ENCODE data around the gene SVOP.

Gene SVOP

DNA sequence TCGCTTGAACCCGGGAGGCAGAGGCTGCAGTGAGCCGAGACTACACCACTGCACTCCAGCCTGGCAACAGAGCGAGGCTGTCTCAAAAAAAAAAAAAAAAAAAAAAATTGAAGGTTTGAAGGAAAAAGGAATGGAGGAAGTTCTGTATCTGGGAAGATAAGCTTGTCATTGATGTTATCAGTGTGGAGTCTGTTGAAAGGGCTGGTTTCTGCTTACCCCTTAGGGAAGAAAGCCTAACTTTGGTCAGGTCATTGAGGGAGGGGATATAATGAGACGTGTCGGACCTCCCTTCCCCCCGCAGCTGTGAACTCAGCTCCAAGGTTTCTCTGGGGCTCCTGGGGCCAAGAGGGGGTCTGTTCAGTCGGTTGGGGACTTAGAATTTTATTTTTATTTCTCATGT is 124.5 kb downstream of the SVOP start:
- Histone ChIP-seq H3K4me1 (ENCODE audit: control insufficient read depth in 2 of 2, insufficient read depth in 1 of 2, low read depth in 1 of 2, low read length in 2 of 2) (peaks cover 0 to 4% of the 10 kb centered on the region in 2 donors), H3K23ac (ENCODE audit: low read depth, low read length, poor library complexity) (no peak overlapping the region), H3K9ac (ENCODE audit: low read depth, low read length, poor library complexity) (no peak overlapping the region), H3K9me3 (replicated peaks in 1 of 2; ENCODE audit: control insufficient read depth in 2 of 2, insufficient read depth in 1 of 2, low read depth in 1 of 2, low read length in 2 of 2) (peaks cover 0 to 9% of the 10 kb centered on the region in 2 donors), H3K14ac (ENCODE audit: low read length) (no peak overlapping the region), H2BK5ac (ENCODE audit: low read length) (no peak overlapping the region), H2BK120ac (ENCODE audit: low read depth, low read length) (no peak overlapping the region), H2BK12ac (ENCODE audit: low read length) (no peak overlapping the region), H2AFZ (ENCODE audit: low read length) (no peak overlapping the region), H3K36me3 (replicated peaks in 1 of 2; ENCODE audit: control insufficient read depth in 2 of 2, insufficient read depth in 2 of 2, low read length in 2 of 2) (no peaks in the 10 kb centered on the region), H4K8ac (ENCODE audit: low read depth, low read length) (no peak overlapping the region), H3K4ac (ENCODE audit: low read length) (no peak overlapping the region), H2AK5ac (ENCODE audit: low read depth, low read length) (no peak overlapping the region), H3K79me1 (ENCODE audit: low read depth, low read length) (peaks cover 3% of the 10 kb centered on the region), H3K4me3 (ENCODE audit: low read length in 2 of 2) (no peak overlapping the region), H3K27ac (replicated peaks; ENCODE audit: low read length) (no peak overlapping the region), H3K4me2 (ENCODE audit: insufficient read depth, low read length, poor library complexity, severe bottlenecking) (no peak overlapping the region), H2BK15ac (ENCODE audit: low read length) (no peak overlapping the region), H3K27me3 (ENCODE audit: control insufficient read depth in 3 of 3, insufficient read depth in 3 of 3, low read depth in 1 of 3, low read length in 3 of 3) (peaks cover 0 to 3% (median 3%) of the 10 kb centered on the region in 3 experiments), H3K18ac (ENCODE audit: low read length) (no peak overlapping the region), H4K91ac (ENCODE audit: low read depth, low read length, poor library complexity) (no peak overlapping the region)
- WGBS, 2 donors (ENCODE audit: extremely low coverage in 2 of 2, insufficient read length in 2 of 2, insufficient replicate concordance in 1 of 2): no CpG with 5 or more reads among the region's 8 CpGs
- DNase-seq (ENCODE audit: low spot score): no peak

GRCh38 chr12:108895220-108895802 is 125.6 kb downstream of the SVOP start:
- Histone ChIP-seq H3K79me1 (ENCODE audit: low read depth, low read length) (peaks cover 3% of the 10 kb centered on the region), H3K14ac (ENCODE audit: low read length) (peak overlapping the region; percentile 87), H2AK5ac (ENCODE audit: low read depth, low read length) (no peak overlapping the region), H3K27me3 (ENCODE audit: control insufficient read depth in 3 of 3, insufficient read depth in 3 of 3, low read depth in 1 of 3, low read length in 3 of 3) (peaks cover 0 to 3% (median 0%) of the 10 kb centered on the region in 3 experiments), H3K23ac (ENCODE audit: low read depth, low read length, poor library complexity) (peak overlapping the region; percentile 21), H3K4me1 (ENCODE audit: control insufficient read depth in 2 of 2, insufficient read depth in 1 of 2, low read depth in 1 of 2, low read length in 2 of 2) (peaks cover 0 to 4% of the 10 kb centered on the region in 2 donors), H3K4ac (ENCODE audit: low read length) (peak overlapping the region; percentile 4), H2BK5ac (ENCODE audit: low read length) (no peak overlapping the region), H3K36me3 (replicated peaks in 1 of 2; ENCODE audit: control insufficient read depth in 2 of 2, insufficient read depth in 2 of 2, low read length in 2 of 2) (no peaks in the 10 kb centered on the region), H3K18ac (ENCODE audit: low read length) (peak overlapping the region; percentile 16), H2BK15ac (ENCODE audit: low read length) (no peak overlapping the region), H2BK120ac (ENCODE audit: low read depth, low read length) (no peak overlapping the region), H3K27ac (replicated peaks; ENCODE audit: low read length) (no peak overlapping the region), H3K4me2 (ENCODE audit: insufficient read depth, low read length, poor library complexity, severe bottlenecking) (no peak overlapping the region), H4K91ac (ENCODE audit: low read depth, low read length, poor library complexity) (no peak overlapping the region), H3K4me3 (ENCODE audit: low read length in 2 of 2) (peak overlapping the region in 1 of 2 donors; percentile 71), H3K9ac (ENCODE audit: low read depth, low read length, poor library complexity) (peak overlapping the region; percentile 79), H2BK12ac (ENCODE audit: low read length) (peak overlapping the region; percentile 35), H3K9me3 (replicated peaks in 1 of 2; ENCODE audit: control insufficient read depth in 2 of 2, insufficient read depth in 1 of 2, low read depth in 1 of 2, low read length in 2 of 2) (peaks cover 0 to 9% of the 10 kb centered on the region in 2 donors), H4K8ac (ENCODE audit: low read depth, low read length) (peak overlapping the region; percentile 57), H2AFZ (ENCODE audit: low read length) (no peak overlapping the region)
- 100% methylated on average over 2 of the region's 5 CpGs; no CpG with 5 or more reads in 1 of the 2 donors for WGBS, 2 donors (ENCODE audit: extremely low coverage in 2 of 2, insufficient read length in 2 of 2, insufficient replicate concordance in 1 of 2)
- DNase-seq (ENCODE audit: low spot score): no peak

DNA sequence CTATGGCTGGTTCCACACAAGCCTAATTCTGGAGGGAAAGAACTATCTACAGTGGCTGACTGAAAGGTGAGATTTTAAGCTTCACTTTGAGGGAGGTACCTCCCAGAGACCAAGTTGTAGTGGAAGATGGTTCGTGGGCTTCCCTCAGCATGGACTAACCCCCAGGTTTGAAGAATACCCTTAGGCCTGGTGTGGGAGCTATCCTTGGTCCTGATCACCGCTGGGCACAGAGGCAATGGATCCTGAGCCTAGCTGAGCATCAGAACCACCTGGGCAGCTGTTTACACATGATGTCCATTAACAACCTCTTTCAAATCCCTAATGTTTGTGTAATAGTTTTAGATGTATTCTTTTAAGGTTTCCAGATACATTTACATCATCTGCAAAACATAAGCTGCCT is 130.7 kb downstream of the SVOP start:
- no peak overlapping the region for H2BK12ac ChIP-seq (ENCODE audit: low read length)
- DNase-seq (ENCODE audit: low spot score): no peak
- no peak overlapping the region for H2AK5ac ChIP-seq (ENCODE audit: low read depth, low read length)
- H2BK15ac ChIP-seq (ENCODE audit: low read length): no peak overlapping the region
- no peak overlapping the region for H3K4me3 ChIP-seq (ENCODE audit: low read length in 2 of 2)
- H2AFZ ChIP-seq (ENCODE audit: low read length): no peak overlapping the region
- H4K8ac ChIP-seq (ENCODE audit: low read depth, low read length): no peak overlapping the region
- H3K4ac ChIP-seq (ENCODE audit: low read length): no peak overlapping the region
- no peak overlapping the region for H3K14ac ChIP-seq (ENCODE audit: low read length)
- H3K23ac ChIP-seq (ENCODE audit: low read depth, low read length, poor library complexity): no peak overlapping the region
- H2BK120ac ChIP-seq (ENCODE audit: low read depth, low read length): no peak overlapping the region
- H3K9me3 ChIP-seq (replicated peaks in 1 of 2; ENCODE audit: control insufficient read depth in 2 of 2, insufficient read depth in 1 of 2, low read depth in 1 of 2, low read length in 2 of 2): peaks cover 0 to 5% of the 10 kb centered on the region in 2 donors
- H3K9ac ChIP-seq (ENCODE audit: low read depth, low read length, poor library complexity): no peak overlapping the region
- peaks cover 0 to under 1% (median 0%) of the 10 kb centered on the region in 3 experiments for H3K27me3 ChIP-seq (ENCODE audit: control insufficient read depth in 3 of 3, insufficient read depth in 3 of 3, low read depth in 1 of 3, low read length in 3 of 3)
- H3K79me1 ChIP-seq (ENCODE audit: low read depth, low read length): peaks cover 2% of the 10 kb centered on the region
- H3K27ac ChIP-seq (replicated peaks; ENCODE audit: low read length): no peak overlapping the region
- no peak overlapping the region for H3K18ac ChIP-seq (ENCODE audit: low read length)
- H3K4me2 ChIP-seq (ENCODE audit: insufficient read depth, low read length, poor library complexity, severe bottlenecking): no peak overlapping the region
- no CpG with 5 or more reads among the region's 2 CpGs for WGBS, 2 donors (ENCODE audit: extremely low coverage in 2 of 2, insufficient read length in 2 of 2, insufficient replicate concordance in 1 of 2)
- H3K4me1 ChIP-seq (ENCODE audit: control insufficient read depth in 2 of 2, insufficient read depth in 1 of 2, low read depth in 1 of 2, low read length in 2 of 2): peaks cover 0 to 2% of the 10 kb centered on the region in 2 donors
- H2BK5ac ChIP-seq (ENCODE audit: low read length): no peak overlapping the region
- H4K91ac ChIP-seq (ENCODE audit: low read depth, low read length, poor library complexity): no peak overlapping the region
- H3K36me3 ChIP-seq (replicated peaks in 1 of 2; ENCODE audit: control insufficient read depth in 2 of 2, insufficient read depth in 2 of 2, low read length in 2 of 2): no peaks in the 10 kb centered on the region

DNA sequence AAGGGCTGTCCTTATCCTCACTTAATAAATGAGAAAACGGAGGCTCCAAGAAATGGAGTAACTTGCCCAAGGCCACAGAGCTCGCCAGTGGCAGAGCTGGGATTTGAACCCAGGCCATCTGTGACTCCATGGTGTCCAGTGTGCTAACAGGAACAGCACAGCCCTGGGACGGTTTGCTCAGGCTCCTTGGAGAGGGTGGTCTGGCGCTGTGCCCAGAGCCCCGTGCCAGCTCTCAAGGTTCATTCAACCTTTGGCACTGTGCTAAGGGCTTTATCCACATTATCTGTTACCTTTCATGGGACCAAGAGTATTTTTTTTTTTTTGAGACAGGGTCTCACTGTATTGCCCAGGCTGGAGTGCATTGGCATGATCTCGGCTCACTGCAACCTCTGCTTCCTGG is 132.8 kb downstream of the SVOP start:
- H3K14ac ChIP-seq (ENCODE audit: low read length): no peak overlapping the region
- H3K36me3 ChIP-seq (replicated peaks in 1 of 2; ENCODE audit: control insufficient read depth in 2 of 2, insufficient read depth in 2 of 2, low read length in 2 of 2): no peaks in the 10 kb centered on the region
- no peak overlapping the region for H3K27ac ChIP-seq (replicated peaks; ENCODE audit: low read length)
- H3K18ac ChIP-seq (ENCODE audit: low read length): no peak overlapping the region
- DNase-seq (ENCODE audit: low spot score): no peak
- peaks cover 0 to 2% of the 10 kb centered on the region in 2 donors for H3K9me3 ChIP-seq (replicated peaks in 1 of 2; ENCODE audit: control insufficient read depth in 2 of 2, insufficient read depth in 1 of 2, low read depth in 1 of 2, low read length in 2 of 2)
- no peak overlapping the region for H4K8ac ChIP-seq (ENCODE audit: low read depth, low read length)
- no peak overlapping the region for H4K91ac ChIP-seq (ENCODE audit: low read depth, low read length, poor library complexity)
- no peak overlapping the region for H2AK5ac ChIP-seq (ENCODE audit: low read depth, low read length)
- no peak overlapping the region for H2BK5ac ChIP-seq (ENCODE audit: low read length)
- H3K23ac ChIP-seq (ENCODE audit: low read depth, low read length, poor library complexity): no peak overlapping the region
- no CpG with 5 or more reads among the region's 6 CpGs for WGBS, 2 donors (ENCODE audit: extremely low coverage in 2 of 2, insufficient read length in 2 of 2, insufficient replicate concordance in 1 of 2)
- no peaks in the 10 kb centered on the region for H3K4me1 ChIP-seq (ENCODE audit: control insufficient read depth in 2 of 2, insufficient read depth in 1 of 2, low read depth in 1 of 2, low read length in 2 of 2)
- H2BK15ac ChIP-seq (ENCODE audit: low read length): no peak overlapping the region
- H3K9ac ChIP-seq (ENCODE audit: low read depth, low read length, poor library complexity): no peak overlapping the region
- H2BK12ac ChIP-seq (ENCODE audit: low read length): no peak overlapping the region
- H3K4me2 ChIP-seq (ENCODE audit: insufficient read depth, low read length, poor library complexity, severe bottlenecking): no peak overlapping the region
- no peak overlapping the region for H2AFZ ChIP-seq (ENCODE audit: low read length)
- H3K4ac ChIP-seq (ENCODE audit: low read length): no peak overlapping the region
- no peak overlapping the region for H2BK120ac ChIP-seq (ENCODE audit: low read depth, low read length)
- no peak overlapping the region for H3K4me3 ChIP-seq (ENCODE audit: low read length in 2 of 2)
- no peaks in the 10 kb centered on the region for H3K79me1 ChIP-seq (ENCODE audit: low read depth, low read length)
- H3K27me3 ChIP-seq (ENCODE audit: control insufficient read depth in 3 of 3, insufficient read depth in 3 of 3, low read depth in 1 of 3, low read length in 3 of 3): no peaks in the 10 kb centered on the region

Measured in neuronal stem cell (in vitro differentiated cells).